ENCODE results near the gene PXMP4.

PXMP4 gene

DNA sequence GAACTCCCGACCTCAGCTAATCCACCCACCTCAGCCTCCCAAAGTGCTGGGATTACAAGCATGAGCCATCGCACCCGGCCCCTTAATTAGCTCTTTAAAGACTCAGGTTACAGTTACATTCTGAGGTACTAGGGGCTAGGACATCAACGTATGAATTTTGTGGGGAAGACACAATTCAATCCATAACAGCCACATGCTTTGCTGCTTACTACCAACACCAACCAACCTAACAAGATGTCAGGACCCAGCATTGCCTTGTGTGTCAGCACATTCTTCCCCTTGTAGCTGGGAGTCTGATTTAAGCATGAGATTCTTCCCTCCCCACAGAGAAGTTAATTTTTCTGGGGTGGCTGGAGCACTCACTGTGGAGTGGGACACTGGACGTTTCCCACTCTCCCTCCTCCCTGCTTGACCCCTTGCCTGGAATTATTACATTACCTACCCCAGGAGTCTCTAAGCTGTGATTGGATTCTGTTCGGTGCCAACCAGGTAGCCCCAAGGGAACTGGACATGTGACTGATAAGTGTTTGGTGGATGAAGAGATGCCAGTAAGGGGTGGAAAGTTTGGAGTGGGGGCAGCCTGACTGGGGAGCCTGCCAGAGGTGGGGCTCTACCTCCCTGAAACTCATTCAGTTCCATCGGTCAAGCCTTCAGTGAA, 5.6 kb upstream of the PXMP4 start:
- no peak for TF ChIP-seq ZFX (IDR thresholded peaks at IDR 0.05)
- TF ChIP-seq, protein P1, sequence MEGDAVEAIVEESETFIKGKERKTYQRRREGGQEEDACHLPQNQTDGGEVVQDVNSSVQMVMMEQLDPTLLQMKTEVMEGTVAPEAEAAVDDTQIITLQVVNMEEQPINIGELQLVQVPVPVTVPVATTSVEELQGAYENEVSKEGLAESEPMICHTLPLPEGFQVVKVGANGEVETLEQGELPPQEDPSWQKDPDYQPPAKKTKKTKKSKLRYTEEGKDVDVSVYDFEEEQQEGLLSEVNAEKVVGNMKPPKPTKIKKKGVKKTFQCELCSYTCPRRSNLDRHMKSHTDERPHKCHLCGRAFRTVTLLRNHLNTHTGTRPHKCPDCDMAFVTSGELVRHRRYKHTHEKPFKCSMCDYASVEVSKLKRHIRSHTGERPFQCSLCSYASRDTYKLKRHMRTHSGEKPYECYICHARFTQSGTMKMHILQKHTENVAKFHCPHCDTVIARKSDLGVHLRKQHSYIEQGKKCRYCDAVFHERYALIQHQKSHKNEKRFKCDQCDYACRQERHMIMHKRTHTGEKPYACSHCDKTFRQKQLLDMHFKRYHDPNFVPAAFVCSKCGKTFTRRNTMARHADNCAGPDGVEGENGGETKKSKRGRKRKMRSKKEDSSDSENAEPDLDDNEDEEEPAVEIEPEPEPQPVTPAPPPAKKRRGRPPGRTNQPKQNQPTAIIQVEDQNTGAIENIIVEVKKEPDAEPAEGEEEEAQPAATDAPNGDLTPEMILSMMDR (conservative IDR thresholded peaks at IDR 0.05): no peak
- no peak overlapping the region for H3K27ac ChIP-seq

- no peak overlapping the region for H3K27ac ChIP-seq
- TF ChIP-seq, protein P1 (conservative IDR thresholded peaks at IDR 0.05): no peak
- no peak for TF ChIP-seq ZFX (IDR thresholded peaks at IDR 0.05)
Observed at GRCh38 chr20:33724439-33725094, 4.5 kb upstream of the PXMP4 start.

GRCh38 chr20:33721391-33722140, 1.5 kb upstream of the PXMP4 start:
- no peak overlapping the region for H3K27ac ChIP-seq
- TF ChIP-seq, protein P1 (conservative IDR thresholded peaks at IDR 0.05): no peak
- no peak for TF ChIP-seq ZFX (IDR thresholded peaks at IDR 0.05)

- peak overlapping the region; percentile 74 for H3K27ac ChIP-seq
- TF ChIP-seq, protein P1 (conservative IDR thresholded peaks at IDR 0.05): no peak
- no peak for TF ChIP-seq ZFX (IDR thresholded peaks at IDR 0.05)
Observed at GRCh38 chr20:33719277-33719988, 677 bp downstream of the PXMP4 start.

DNA sequence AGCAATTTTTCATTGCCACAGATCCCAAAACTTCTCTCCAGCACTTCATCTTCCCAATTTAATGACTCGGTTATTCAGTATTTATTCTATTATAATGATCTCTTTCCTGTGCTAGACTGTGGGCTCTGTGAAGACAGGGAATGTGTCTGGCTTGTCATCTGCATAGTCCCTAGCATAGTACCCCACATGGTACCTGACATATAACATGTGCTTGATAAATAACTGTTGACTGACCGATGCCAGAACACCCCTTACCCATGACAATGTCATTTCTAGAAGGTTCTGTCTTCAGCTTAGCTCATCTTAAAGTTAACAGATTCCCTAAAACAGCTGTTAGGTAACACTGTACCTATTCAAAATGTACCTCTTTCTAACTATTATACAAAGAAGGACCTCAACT, 3.6 kb downstream of the PXMP4 start:
- no peak overlapping the region for H3K27ac ChIP-seq
- TF ChIP-seq, protein P1 (conservative IDR thresholded peaks at IDR 0.05): no peak
- no peak for TF ChIP-seq ZFX (IDR thresholded peaks at IDR 0.05)

DNA sequence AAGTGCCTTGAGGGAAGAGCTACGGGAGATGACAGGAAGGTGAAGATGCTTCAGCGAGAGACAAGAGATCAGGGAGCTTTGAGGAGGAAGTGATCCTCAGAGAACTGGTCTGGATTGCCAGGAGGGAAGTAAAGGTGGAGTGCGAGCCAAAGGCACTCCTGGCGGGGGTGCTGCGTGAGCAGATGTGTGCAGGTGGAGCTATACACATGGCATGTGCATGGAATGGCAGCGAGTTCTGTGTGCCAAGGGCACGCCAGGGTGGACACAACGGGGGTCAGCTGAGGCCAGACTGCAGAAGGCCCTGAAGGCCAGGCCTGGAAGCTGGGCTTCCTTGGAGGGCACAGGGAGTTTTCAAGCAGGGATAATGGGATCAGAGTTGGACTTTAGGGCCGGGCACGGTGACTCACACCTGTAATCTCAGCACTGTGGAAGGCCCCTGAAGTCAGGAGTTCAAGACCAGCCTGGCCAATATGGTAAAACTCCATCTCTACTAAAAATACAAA, 6.2 kb downstream of the PXMP4 start:
- TF ChIP-seq ZFX (IDR thresholded peaks at IDR 0.05): no peak
- TF ChIP-seq, protein P1 (conservative IDR thresholded peaks at IDR 0.05): no peak

More for the DNA sequence above, 6.2 kb downstream of the PXMP4 start:
- H3K27ac ChIP-seq: no peak overlapping the region

All from C4-2B (cell line).